ENCODE data around the gene SLC39A1. TPM values are rescaled to one million over a fixed set of nuclear protein-coding genes. Genes with fewer than 3 reads are reported as not detected.

SLC39A1 gene
- total RNA-seq, 1 donor = 64.6 TPM

DNA sequence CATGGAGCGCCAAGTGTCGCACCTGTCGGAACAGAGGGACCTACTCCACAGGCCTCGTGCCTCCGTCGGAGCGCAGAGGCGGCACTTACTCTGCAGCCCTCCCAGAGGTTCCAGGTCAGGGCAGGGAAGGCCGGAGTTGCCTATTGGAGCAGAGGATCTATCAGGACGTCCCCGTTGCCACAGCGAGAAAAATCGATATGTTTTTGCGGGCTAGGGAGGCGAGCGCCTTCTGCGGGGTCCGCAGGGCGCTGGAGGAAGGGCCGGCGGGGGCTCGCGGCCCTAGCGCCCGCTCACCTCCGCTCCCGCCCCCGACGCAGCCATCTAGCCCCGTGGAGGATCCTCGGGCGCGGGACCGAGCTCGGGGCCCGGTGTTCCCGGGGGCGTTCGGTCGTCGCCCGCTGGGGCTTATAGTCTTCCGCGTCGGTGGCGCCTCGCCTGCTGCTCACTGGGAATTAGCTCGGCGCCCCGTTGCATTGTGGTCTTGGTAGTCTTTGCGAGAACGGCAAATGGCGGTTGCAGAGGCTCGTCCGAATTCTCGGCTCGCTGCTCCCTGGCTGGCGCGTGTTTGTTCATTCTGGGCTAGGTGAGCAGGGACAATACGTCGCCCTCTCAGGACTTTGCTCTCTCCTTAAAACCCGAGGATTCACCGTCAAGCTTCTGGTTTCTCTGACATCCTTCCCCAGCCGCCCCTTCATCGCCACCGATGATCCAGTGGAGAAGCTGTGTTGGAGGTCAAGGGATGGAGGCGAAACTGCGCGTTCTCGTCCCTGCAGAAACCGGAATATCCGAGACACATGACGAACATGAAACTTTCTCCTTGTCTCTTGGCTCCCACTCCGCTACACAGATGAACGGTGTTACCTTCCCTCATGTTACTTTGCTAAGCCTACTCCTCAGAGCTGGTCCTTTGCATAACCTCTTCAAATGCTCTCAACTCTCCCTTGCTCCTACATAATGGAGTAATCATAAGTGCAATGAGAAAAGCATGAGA, 14.2 kb upstream of the SLC39A1 start, which contains the start of gene JTB:
JTB (minus strand) TSS at position 425 of the 991 bp plus-strand sequence; CDS start at position 3, 422 bp downstream.
- peak in 2 of 3 donors; percentile 82 to 84 for DNase-seq (ENCODE audit: low read depth in 2 of 3, low spot score in 2 of 3)

DNA sequence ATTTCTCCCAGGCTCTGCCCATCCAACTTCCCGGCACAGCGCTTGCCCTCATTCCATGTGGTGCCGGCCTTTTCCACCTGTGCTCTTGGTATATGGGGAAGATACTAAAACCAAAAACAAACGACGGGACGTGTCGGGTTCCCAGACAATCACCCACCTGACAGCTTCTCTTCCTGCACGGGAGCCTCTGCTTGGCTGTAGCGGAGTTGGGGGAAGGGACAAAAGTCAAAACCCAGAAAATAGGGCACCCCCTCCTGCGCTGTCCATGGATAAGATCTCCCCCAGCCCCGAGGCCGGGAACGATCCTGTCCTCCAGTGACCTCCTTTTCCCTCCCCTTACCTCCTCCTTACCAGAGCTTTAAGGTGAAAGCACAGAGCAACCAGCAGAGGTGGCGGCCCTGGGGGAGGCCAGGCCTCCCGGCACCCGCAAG, 13.5 kb upstream of the SLC39A1 start:
- DNase-seq (ENCODE audit: low read depth in 2 of 3, low spot score in 2 of 3) = no peak

DNA sequence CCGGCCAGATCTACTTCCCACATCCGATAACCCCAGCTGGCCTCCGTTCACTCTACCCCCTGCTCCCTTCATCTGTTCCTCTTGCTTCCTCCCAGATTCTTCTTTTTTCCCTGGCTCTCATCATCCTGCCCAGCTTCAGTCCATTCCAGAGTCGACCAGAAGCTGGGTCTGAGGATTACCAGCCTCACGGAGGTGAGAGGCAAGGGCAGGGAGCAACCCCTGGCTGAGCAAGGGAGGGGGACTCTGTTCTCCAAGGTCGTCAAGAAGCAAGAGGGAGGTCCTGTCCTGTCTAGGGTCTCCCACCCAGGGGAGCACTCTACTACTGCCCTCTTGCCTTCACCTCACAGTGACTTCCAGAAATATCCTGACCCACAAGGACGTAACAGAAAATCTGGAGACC, 10.2 kb upstream of the SLC39A1 start:
- no peak for DNase-seq (ENCODE audit: low read depth in 2 of 3, low spot score in 2 of 3)

DNA sequence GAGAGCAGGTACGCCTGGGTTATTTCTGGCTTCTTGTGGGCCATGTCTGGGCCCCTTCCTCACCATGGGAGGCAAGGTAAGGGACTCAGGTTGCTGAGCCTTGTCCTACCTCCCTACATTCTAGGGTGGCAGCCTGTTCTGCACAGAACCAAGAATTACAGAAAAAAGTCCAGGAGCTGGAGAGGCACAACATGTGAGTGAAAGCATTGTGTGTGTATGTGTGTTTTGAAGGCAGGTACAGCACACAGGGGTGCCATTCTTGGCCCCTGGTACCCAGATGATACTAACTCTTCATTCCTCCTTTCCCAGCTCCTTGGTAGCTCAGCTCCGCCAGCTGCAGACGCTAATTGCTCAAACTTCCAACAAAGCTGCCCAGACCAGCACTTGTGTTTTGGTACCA, 9.7 kb upstream of the SLC39A1 start:
- no peak for DNase-seq (ENCODE audit: low read depth in 2 of 3, low spot score in 2 of 3)

DNA sequence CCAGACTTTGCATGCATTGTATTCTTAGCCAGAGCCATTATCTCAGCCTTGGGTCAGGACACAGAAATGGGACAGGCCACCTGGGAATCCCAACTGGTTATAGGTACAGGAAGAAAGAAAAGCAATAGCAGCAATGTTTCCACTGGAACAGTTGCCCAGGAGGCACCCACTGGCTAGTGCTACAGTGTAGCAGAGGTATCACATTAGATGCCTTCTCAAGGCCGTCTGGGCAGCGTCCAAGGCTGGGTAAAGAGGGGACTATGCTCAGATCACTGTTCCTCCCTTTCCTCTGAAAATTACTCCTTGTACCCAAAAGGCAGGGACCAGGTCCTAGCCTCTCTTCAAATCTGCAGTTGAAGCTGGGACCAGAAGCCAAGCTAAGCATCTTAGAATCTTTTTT, 7.0 kb upstream of the SLC39A1 start:
- no peak for DNase-seq (ENCODE audit: low read depth in 2 of 3, low spot score in 2 of 3)

DNA sequence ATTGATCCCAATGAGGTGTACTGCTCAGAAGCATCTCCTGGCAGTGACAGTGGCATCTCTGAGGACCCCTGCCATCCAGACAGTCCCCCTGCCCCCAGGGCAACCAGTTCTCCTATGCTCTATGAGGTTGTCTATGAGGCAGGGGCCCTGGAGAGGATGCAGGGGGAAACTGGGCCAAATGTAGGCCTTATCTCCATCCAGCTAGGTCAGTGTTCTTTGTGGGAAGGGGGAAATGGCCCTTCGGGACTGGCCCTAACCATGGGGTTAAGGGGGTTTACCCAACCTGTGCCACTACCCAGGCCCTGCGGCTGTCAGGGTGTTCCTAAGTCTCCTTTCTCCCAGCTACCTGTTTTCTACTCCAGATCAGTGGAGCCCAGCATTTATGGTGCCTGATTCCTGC, 5.6 kb upstream of the SLC39A1 start:
- no peak for DNase-seq (ENCODE audit: low read depth in 2 of 3, low spot score in 2 of 3)

DNA sequence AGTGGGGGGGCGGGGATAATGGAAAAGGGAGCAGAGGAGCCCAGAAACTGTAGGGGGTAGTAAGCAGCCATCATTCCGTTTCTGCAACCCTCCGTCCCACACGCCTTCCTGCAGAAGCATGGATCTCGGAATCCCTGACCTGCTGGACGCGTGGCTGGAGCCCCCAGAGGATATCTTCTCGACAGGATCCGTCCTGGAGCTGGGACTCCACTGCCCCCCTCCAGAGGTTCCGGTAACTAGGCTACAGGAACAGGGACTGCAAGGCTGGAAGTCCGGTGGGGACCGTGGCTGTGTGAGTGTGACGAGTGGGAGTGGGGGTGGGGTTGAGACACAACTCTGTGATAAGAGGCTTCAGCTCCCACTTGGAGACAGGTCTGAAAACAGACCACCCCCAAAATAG, 5.1 kb upstream of the SLC39A1 start:
- no peak for DNase-seq (ENCODE audit: low read depth in 2 of 3, low spot score in 2 of 3)

DNA sequence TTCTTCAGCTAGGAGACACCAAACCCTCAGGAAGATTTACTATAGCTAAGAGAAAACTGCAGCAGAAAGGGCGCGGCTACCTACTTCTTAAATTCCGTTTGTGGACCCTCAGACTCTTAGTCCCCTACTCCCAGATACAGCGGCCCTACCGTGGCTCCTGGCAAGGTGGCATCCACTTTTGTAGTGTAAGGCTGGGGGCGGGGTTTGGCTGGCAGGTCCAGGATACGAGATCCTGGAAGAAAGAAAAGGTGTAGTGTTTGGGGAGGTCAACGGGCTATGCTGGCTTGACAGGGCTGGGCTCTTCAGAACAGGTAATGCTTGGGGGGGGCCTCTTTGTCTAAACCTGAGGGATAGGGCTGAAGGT, 4.6 kb upstream of the SLC39A1 start:
- no peak for DNase-seq (ENCODE audit: low read depth in 2 of 3, low spot score in 2 of 3)

DNA sequence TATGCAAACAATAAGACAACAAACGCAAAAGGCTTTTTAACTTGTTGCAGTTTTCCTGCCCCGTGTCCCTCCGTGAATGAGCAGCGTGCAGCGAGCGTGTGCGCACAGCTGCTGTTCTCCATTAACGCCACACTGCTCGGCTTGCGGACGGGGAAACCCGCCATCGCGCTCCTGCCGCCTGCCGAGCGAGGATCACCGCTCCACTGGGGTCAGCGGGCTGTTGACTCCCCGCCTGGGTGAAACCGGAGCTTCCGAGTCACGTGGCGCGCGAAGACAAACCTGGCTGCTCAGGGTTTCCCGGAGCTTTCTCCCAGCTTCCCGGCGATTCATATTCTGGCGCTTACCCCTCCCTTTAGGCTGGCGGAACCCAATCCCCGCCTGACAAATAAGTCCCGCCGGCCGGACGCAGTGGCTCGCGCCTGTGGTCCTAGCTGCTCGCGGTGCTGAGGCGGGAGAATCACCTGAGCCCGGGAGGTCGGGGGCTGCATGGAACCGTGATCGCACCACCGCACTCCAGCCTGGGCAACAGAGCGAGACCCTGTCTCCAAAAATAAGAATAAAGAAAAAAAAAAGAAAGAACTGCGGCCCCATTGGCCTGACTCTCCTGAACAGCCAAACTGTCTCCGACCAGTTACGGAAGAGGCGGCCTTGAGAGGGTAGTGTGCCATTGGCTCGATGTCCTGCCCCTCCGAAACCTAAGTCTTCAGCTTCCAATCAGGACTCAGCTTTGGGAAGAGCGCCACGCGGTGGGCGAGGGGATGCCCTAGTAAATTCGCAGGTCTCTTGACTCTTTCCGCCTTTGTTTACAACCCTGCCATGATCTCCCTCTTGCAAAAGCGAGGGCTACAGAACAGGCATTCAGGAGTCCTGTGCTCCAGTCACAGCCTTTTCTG, 4.0 kb upstream of the SLC39A1 start, which contains the start of gene CREB3L4:
CREB3L4 (plus strand) TSS at position 796 of the 893 bp plus-strand sequence. CDS start 624 bp downstream, outside the sequence.
- DNase-seq (ENCODE audit: low read depth in 2 of 3, low spot score in 2 of 3) = peak; percentile 69 to 99 (median 95)

DNA sequence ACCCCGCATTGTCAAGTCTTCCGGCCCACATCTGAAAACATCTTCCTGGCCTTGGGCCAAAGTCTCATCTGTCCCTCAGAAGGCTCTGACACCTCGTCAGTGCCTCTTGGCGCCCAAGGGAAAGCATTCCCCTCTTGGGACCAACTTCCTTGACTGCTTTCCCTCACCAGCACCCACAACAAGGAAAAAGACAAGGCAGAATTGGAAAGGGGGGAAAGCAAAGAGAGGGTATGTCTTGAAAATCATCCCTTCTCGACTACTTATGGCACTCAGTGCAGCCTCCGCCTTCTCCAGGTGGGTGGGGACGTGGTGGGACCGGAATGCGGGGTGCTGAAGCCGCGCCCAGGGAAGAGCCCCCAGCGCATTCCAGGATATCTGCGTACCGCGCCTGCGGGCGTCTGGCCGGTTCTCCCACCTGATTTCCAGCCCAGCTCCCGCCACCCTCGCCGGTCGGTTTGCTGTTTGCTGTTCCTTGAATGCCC, 554 bp upstream of the SLC39A1 start:
- no peak for DNase-seq (ENCODE audit: low read depth in 2 of 3, low spot score in 2 of 3)

DNA sequence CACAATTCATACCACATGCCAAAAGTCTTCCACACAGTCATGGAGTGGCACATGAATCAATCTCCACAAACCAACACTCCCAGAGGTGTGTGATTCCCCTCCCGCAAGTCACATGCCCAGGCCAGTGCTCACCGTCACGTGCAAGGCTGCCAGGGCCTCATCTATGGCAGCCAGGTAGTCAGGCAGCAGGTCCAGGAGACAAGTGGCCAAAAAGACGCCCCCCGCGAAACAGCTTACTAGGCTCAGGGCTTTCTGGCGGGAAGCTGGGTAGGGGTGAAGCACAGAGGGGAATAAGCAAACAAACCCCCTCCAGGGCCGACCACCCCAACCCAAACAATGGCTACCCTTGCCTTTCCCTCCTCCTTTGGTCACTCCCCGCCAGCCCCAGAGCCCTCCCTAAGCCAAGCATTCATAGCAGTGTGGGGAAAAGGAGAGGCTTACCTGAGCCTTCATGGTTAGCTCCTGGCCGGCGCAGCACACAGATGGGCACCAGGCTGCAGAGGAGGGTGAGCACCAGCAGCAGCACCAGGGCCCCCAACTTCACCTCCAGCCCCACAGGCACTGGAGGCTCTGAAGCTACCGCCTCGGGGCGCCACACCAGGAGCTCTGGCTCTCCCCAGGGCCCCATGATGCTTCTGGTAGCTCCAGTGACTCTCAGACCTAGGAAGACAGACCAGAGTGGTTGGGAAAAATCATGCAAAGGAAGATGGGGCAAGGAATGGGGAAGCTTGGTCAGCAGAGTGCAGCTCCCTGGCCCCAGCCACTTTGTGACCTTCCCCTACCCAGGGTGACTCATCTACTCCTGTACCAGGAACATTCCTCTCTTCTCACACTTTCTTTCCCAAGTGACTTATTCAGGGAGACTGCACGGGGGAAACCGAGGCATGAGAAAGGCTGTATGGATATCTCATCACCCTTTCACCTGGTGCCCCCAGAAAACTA, 978 bp downstream of the SLC39A1 start:
- no peak for DNase-seq (ENCODE audit: low read depth in 2 of 3, low spot score in 2 of 3)

DNA sequence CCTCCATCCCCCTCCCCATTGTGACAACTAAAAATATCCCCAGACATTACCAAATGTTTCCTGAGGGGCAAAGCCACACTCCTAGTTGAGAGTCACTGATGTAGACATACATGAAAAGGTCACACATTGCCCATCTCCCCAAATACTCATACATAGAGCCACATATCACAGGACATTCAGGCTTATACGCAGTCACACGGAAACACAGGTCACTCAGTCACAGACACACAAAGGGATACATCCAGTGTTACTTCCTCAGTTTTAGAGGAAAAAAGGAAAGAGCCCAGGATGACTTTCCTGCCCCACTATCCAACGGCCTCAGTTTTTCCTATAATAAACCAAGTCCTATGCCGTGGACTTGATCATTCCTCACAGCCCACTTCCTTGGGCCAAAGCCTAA, 1.9 kb downstream of the SLC39A1 start:
- DNase-seq (ENCODE audit: low read depth in 2 of 3, low spot score in 2 of 3) = no peak

DNA sequence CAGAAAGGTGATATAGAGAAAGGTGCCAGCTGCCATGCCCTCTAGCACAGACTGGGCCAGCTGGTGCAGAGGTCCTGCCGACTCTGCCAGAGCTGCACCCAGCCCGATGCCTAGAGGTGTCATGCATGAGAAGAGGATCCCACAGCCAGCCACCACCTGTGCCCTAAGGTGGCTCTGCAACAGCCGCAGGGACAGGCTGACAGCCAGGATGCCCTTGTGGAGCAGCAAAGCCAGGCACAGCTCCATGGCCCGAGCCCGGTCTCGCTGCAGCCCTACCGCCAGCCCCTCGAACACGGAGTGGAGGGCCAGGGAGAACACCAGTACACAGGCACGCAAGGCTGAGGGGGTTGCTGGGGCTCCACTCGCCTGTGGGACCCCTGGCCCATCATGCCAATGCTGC, 3.1 kb downstream of the SLC39A1 start:
- DNase-seq (ENCODE audit: low read depth in 2 of 3, low spot score in 2 of 3) = no peak

DNA sequence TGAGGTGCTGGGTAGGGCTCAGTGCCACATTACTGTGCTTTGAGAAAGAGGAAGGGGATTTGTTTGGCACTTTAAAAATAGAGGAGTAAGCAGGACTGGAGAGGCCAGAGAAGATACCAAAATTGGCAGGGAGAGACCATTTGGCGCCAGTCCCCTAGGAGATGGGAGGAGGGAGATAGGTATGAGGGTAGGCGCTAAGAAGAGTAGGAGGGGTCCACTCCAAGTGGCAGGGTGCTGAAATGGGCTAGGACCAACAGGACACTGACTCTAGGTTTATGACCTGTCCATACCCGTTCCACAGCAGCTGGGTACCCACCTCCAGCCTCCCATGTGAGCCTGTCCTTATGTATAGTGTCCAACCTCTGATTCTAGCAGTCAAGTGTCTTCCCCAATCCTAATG, 3.9 kb downstream of the SLC39A1 start:
- no peak for DNase-seq (ENCODE audit: low read depth in 2 of 3, low spot score in 2 of 3)

DNA sequence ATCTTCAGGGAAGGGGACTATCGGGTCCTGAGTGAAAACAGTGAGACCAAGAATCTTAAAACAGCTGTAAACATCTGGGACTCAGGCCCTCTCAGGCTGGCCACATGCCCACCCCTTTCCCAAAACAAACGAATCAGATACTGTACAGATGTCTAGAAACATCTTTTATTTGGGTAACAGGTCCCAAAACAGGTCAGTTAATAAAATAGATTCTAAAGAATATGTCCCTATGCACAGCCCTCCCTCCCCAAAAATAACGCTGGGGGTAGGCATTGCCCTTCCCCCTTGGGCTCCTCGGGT, 4.4 kb downstream of the SLC39A1 start:
- no peak for DNase-seq (ENCODE audit: low read depth in 2 of 3, low spot score in 2 of 3)

DNA sequence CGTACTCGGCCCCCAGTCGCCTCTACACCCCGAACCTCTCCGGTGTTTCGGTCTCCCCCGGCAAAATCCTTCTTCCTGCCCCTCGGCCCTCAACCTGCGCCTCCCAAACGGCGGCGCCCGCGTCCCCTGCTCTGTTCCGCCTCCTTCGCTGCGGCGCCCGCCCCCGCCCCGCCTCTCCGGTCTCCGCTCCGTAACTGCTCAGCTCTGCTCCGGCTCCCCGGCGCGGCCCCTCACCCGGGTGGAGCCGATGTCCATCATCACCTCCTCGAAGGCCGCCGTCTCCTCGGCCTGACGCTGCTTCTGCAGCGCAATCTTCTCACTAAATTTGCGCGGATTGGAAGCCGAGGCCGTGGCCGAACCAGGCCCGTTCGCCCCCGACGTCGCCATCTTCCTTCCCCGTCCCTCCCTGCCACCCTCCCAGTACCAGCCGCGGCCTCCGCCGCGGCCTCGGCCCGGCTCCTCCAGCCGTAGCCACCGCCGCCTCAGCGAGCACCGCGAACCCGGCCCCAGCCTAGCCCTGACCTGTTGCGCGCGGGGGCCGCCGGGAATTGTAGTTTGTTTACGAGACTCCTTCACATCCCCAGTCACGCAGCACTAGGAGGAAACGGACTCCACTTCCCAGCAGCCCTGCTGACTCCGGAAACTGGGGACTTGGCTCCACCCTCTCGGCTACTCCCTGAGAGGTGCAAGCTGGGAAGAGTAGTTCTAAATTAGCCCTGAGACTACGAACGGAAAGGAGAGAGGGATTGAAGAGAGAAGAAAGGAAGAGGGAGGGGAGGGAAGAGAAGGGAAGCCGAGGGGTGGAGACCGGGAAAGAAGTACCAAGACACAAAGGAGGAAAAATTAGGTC, 5.0 kb downstream of the SLC39A1 start, which contains the start of gene CRTC2:
CRTC2 (minus strand) TSS at position 502 of the 850 bp plus-strand sequence; CDS start at position 387, 115 bp downstream.
- peak; percentile 79 to 98 (median 97) for DNase-seq (ENCODE audit: low read depth in 2 of 3, low spot score in 2 of 3)

DNA sequence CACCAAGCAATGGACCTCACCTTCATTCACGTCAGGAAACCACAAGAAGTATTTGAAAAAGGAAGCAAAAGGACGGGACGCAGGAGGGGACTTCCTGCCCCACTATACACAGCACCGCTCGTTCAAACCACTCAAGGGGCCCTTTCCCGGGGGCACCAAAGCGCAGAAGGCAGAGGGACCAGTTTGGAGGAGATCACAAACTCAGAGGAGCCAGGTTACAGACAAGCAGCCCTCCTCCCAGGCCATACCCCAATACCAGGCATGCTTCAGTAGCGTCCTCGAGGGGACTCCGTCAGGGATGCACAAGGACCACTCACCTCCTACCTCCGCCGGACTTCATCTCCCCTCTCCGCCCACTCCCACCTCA, 5.6 kb downstream of the SLC39A1 start:
- peak in 2 of 3 donors; percentile 36 to 42 for DNase-seq (ENCODE audit: low read depth in 2 of 3, low spot score in 2 of 3)

DNA sequence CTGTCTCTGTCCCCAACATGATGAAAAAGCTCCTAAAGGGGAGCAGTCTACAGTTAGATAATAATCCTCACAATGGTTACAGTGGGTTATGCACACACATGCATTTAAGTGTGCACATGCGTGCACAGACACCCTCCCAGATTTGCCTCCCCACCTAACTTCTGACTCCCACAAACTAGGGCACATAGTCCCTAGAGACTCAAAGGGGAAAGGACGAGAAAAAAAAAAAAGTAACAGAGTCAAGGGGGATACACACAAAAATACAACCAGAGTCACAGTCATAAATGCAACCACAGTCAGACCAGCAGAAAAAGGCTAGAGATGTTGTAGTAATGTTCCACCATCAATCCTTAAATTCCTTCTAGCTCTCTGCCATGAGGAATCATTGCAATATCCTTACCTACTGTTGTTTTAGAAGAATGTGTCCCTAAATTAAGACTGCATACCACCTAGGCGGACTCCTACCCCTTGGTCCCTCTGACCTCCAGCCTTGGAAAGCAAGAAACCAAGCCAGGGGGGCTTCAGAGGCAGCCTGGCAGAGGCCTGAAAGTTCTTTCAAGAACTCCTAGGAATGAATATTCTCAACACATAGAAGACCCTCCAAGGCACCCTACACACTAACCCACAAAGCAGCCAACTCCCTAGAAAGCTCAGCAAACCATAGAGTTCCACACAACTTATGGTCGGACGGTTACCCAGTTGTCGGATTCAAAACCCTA, 6.2 kb downstream of the SLC39A1 start:
- no peak for DNase-seq (ENCODE audit: low read depth in 2 of 3, low spot score in 2 of 3)

Data from hematopoietic multipotent progenitor cell (in vitro differentiated cells).